GM19035 (cell line): ENCODE results near the gene TOM1L1.

Experiments used
- ATAC-seq: cut with Tn5 transposase; IDR thresholded peaks from one replicate; pipeline ENCODE4 v1.9.1; 2021; ENCODE audit not compliant: unreplicated experiment

TOM1L1 gene

GRCh38 chr17:54990118-54990517 lies 89.5 kb downstream of the TOM1L1 start:
- no peak for ATAC-seq

- no peak for ATAC-seq
Measured at GRCh38 chr17:54991567-54991966, 90.9 kb downstream of the TOM1L1 start.

DNA sequence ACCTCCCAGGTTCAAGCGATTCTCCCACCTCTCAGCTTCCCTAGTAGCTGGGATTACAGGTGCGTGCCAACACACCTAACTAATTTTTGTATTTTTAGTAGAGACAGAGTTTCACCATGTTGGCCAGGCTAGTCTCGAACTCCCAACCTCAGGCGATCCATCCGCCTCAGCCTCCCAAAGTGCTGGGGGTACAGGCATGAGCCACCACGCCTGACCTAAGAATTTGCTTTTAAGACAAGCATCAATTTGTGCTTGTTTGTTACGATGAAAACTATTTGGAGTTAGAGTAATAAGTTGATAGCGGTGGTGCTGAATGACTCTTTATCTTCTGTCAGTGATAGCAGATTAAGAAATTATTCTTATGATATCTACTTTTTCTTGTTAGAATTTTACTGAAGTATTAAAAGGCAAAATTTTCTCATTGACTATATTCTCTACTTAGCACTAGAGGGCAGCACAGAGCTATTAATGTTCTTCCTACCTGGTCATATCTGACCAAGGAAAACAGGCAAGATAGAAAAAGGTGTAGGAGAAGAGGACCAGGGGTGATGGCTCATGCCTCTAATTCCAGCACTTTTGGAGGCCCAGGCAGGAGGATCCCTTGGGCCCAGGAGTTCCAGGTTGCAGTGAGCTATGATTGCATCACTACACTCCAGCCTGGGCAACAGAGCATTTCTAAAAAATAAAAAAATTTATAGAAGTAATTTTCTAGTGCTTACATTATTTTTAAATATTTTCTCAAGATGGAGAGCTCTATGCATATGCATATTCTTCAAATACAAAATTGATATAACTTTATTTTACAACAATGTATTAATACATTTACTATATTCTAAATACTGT lies 92.4 kb downstream of the TOM1L1 start:
- peak; percentile 69 for ATAC-seq

DNA sequence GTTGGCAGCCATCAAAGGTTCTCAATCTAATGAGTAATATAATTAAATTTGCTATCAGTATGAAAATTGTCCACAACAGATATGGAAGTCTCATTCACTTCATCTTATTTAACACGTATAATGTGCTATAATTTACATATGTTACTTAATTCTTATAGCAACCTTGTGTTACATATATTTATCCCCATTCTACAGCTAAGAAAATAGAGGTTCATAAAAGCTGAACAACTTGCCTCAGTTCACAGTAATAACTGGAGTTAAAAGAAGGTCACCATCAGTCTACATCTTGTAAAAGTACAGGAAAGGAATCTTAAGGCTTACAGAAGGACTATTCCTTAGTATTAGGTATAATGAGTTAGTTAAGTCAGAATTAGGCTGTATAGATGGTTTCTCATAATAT lies 95.8 kb downstream of the TOM1L1 start:
- no peak for ATAC-seq

- ATAC-seq, result no peak
Measured at GRCh38 chr17:55002458-55002857, 101.8 kb downstream of the TOM1L1 start.

- ATAC-seq, result no peak
Measured at GRCh38 chr17:55004484-55004883, 103.8 kb downstream of the TOM1L1 start.

- ATAC-seq, result no peak
Measured at GRCh38 chr17:55005520-55005919, 104.9 kb downstream of the TOM1L1 start.
